ENCODE data around the gene RPL28. TPM values are rescaled to one million over a fixed set of nuclear protein-coding genes. Genes with fewer than 3 reads are reported as not detected.
A peak's percentile ranks its signal among the peaks of the same experiment; 100 is the strongest.

RPL28 gene
- total RNA-seq, 1 experiment from 2014 or later = 836 TPM

DNA sequence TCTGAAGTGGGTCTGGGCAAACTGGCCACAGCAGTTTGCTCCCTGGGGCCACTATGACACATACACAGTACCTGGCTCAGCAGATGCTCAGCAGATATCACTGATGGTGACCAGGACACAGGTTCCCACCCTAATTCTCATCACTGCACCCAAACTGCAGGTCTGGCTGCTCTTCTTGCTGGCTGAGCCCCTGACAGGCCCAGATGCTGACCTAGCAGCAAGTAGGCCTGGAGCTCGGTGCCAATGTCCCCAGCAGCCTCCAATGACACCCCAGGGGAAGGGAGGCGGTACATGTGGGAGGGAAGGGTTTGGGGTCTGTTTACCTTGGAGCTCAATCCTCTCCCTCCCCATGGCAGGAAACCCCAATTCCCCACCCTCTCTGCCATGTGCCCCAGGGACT, 16.8 kb downstream of the RPL28 start:
- H3K9me2 ChIP-seq (replicated peaks; ENCODE audit: low read length) = no peaks in the 10 kb centered on the region
- no peak overlapping the region for H3K27ac ChIP-seq (ENCODE audit: low read length)
- H3K79me2 ChIP-seq (ENCODE audit: low read length) = peaks cover 55% of the 10 kb centered on the region
- H3K9me3 ChIP-seq (ENCODE audit: low read length) = no peaks in the 10 kb centered on the region
- H2AFZ ChIP-seq (ENCODE audit: low read length) = no peak overlapping the region
- CTCF ChIA-PET = no interaction called here
- H3F3A ChIP-seq (ENCODE audit: low read length, unreplicated experiment) = peaks cover 26% of the 10 kb centered on the region
- BruUV-seq (replicated peaks) = no TSS peak
- TF ChIP-seq, protein P1, sequence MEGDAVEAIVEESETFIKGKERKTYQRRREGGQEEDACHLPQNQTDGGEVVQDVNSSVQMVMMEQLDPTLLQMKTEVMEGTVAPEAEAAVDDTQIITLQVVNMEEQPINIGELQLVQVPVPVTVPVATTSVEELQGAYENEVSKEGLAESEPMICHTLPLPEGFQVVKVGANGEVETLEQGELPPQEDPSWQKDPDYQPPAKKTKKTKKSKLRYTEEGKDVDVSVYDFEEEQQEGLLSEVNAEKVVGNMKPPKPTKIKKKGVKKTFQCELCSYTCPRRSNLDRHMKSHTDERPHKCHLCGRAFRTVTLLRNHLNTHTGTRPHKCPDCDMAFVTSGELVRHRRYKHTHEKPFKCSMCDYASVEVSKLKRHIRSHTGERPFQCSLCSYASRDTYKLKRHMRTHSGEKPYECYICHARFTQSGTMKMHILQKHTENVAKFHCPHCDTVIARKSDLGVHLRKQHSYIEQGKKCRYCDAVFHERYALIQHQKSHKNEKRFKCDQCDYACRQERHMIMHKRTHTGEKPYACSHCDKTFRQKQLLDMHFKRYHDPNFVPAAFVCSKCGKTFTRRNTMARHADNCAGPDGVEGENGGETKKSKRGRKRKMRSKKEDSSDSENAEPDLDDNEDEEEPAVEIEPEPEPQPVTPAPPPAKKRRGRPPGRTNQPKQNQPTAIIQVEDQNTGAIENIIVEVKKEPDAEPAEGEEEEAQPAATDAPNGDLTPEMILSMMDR (conservative IDR thresholded peaks at IDR 0.05; ENCODE audit: low read depth, low read length) = no peak
- TF ChIP-seq EZH2 (IDR thresholded peaks at IDR 0.05; ENCODE audit: low read length, unreplicated experiment) (no peak), EZH2phosphoT487 (IDR thresholded peaks at IDR 0.05; ENCODE audit: borderline replicate concordance, low read length) (no peak)
- H3K4me3 ChIP-seq (ENCODE audit: low read length) = no peak overlapping the region
- H3K36me3 ChIP-seq (ENCODE audit: low read depth, low read length) = peaks cover 57% of the 10 kb centered on the region
- DNase-seq (no peak), ATAC-seq (no peak)
- peaks cover 64% of the 10 kb centered on the region for H4K20me1 ChIP-seq (ENCODE audit: low read length)
- no peaks in the 10 kb centered on the region for H3K27me3 ChIP-seq (ENCODE audit: low read length)
- H3K4me1 ChIP-seq (ENCODE audit: insufficient read depth, low read length) = peaks cover 15% of the 10 kb centered on the region
- peak overlapping the region; percentile 5; the same call in 1 of the 2 replicates for H3K4me2 ChIP-seq (ENCODE audit: low read length)
- intact Hi-C loops (cut with micrococcal nuclease) = no loop called here
- no peak overlapping the region for H3K9ac ChIP-seq (ENCODE audit: low read length)
- POLR2A ChIA-PET (ENCODE audit: unreplicated experiment) = no interaction called here

DNA sequence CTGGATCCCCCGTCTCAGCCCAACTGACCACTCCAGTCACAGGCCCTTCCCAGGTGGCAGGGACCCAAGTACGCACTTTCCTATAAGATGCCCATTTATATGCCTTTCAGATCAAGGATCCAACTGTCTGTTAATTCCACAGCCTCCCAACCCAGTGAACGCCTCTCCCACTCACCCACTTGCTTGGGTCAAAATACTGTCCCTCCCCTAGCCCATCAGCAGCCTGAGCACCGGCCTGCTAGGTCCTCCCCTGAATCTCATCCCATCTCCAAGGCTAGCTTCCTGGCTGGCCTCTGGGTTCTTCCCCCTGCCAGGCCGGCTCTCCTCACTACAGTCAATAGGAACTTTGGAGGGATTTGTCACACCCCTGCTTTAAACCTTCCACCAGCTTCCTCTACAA, 19.9 kb downstream of the RPL28 start:
- H3K27ac ChIP-seq (ENCODE audit: low read length) = no peak overlapping the region
- H2AFZ ChIP-seq (ENCODE audit: low read length) = no peak overlapping the region
- H3K79me2 ChIP-seq (ENCODE audit: low read length) = peaks cover 55% of the 10 kb centered on the region
- peak overlapping the region; percentile 95; the same call in 1 of the 2 replicates for H3K9ac ChIP-seq (ENCODE audit: low read length)
- no TSS peak for BruUV-seq (replicated peaks)
- peaks cover 51% of the 10 kb centered on the region for H3K36me3 ChIP-seq (ENCODE audit: low read depth, low read length)
- peak overlapping the region; percentile 97 for H3K4me2 ChIP-seq (ENCODE audit: low read length)
- H3F3A ChIP-seq (ENCODE audit: low read length, unreplicated experiment) = peaks cover 14% of the 10 kb centered on the region
- H3K4me1 ChIP-seq (ENCODE audit: insufficient read depth, low read length) = peaks cover 20% of the 10 kb centered on the region
- no peaks in the 10 kb centered on the region for H3K27me3 ChIP-seq (ENCODE audit: low read length)
- H3K9me2 ChIP-seq (replicated peaks; ENCODE audit: low read length) = no peaks in the 10 kb centered on the region
- intact Hi-C loops (cut with micrococcal nuclease) = no loop called here
- peak overlapping the region; percentile 79 for H3K4me3 ChIP-seq (ENCODE audit: low read length)
- peaks cover 53% of the 10 kb centered on the region for H4K20me1 ChIP-seq (ENCODE audit: low read length)
- DNase-seq = no peak
- ATAC-seq = no peak
- ChIA-PET POLR2A (ENCODE audit: unreplicated experiment) (interaction anchor here (0.6 kb wide), 1 partner anchor 1257 kb away, joined by 4 read pairs; no protein-coding TSS in a partner anchor), CTCF (interaction anchor here (0.9 kb wide), 1 partner anchor 82 kb away, joined by 3 read pairs; no protein-coding TSS in a partner anchor)
- no peak for TF ChIP-seq EZH2phosphoT487 (IDR thresholded peaks at IDR 0.05; ENCODE audit: borderline replicate concordance, low read length)
- TF ChIP-seq, protein P1 (conservative IDR thresholded peaks at IDR 0.05; ENCODE audit: low read depth, low read length) = no peak
- TF ChIP-seq EZH2 (IDR thresholded peaks at IDR 0.05; ENCODE audit: low read length, unreplicated experiment) = no peak
- H3K9me3 ChIP-seq (ENCODE audit: low read length) = no peaks in the 10 kb centered on the region

DNA sequence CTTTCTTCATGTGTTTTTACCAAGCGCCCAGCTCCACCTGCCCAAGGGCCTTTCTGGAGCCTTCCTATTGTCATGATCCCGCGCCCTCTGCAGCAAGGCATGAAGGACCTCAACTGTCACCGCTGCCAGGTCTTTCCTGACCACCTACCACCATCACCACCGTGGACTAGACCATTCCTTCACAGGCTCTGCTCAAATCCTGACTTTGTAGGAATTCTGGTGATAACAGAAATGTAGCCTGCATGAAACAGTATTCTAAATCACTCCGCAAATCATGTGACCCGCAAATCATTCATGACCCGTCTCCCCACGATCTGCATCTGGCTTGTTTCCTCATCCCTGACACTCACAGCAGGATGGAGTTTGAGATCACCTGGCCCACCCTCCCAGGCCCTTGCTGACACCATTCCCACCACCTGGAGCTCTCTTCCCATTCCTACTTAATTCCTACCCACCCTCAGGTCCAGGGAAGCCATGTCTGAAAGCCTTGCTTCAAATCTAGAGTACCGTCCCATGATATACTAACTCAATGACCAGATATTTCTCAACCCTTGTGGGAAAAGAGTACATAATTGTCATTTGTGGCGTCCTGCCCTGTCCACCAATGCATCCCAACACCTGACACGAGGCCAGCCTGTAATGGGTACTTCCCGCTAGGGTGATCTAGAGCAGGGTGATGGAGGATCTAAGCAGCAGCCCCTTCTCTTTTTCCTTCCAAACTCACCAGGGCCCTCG, 20.5 kb downstream of the RPL28 start:
- POLR2A ChIA-PET (ENCODE audit: unreplicated experiment) = interaction anchor here (0.6 kb wide), 1 partner anchor 1258 kb away, joined by 4 read pairs; no protein-coding TSS in a partner anchor
- peaks cover 49% of the 10 kb centered on the region for H4K20me1 ChIP-seq (ENCODE audit: low read length)
- peaks cover 55% of the 10 kb centered on the region for H3K79me2 ChIP-seq (ENCODE audit: low read length)
- TF ChIP-seq, protein P1 (conservative IDR thresholded peaks at IDR 0.05; ENCODE audit: low read depth, low read length) = no peak
- TF ChIP-seq EZH2phosphoT487 (IDR thresholded peaks at IDR 0.05; ENCODE audit: borderline replicate concordance, low read length) (no peak), EZH2 (IDR thresholded peaks at IDR 0.05; ENCODE audit: low read length, unreplicated experiment) (no peak)
- peak overlapping the region; percentile 97 for H3K4me2 ChIP-seq (ENCODE audit: low read length)
- H3K9ac ChIP-seq (ENCODE audit: low read length) = peak overlapping the region; percentile 95
- no peaks in the 10 kb centered on the region for H3K9me2 ChIP-seq (replicated peaks; ENCODE audit: low read length)
- intact Hi-C loops (cut with micrococcal nuclease) = no loop called here
- no peak for ATAC-seq
- no peak overlapping the region for H2AFZ ChIP-seq (ENCODE audit: low read length)
- H3K27ac ChIP-seq (ENCODE audit: low read length) = no peak overlapping the region
- H3F3A ChIP-seq (ENCODE audit: low read length, unreplicated experiment) = peaks cover 10% of the 10 kb centered on the region
- H3K4me3 ChIP-seq (ENCODE audit: low read length) = peak overlapping the region; percentile 79
- BruUV-seq (replicated peaks) = no TSS peak
- H3K4me1 ChIP-seq (ENCODE audit: insufficient read depth, low read length) = peaks cover 20% of the 10 kb centered on the region
- CTCF ChIA-PET = interaction anchor here (0.9 kb wide), 1 partner anchor 81 kb away, joined by 3 read pairs; no protein-coding TSS in a partner anchor
- no peaks in the 10 kb centered on the region for H3K9me3 ChIP-seq (ENCODE audit: low read length)
- H3K27me3 ChIP-seq (ENCODE audit: low read length) = no peaks in the 10 kb centered on the region
- DNase-seq = no peak
- peaks cover 47% of the 10 kb centered on the region for H3K36me3 ChIP-seq (ENCODE audit: low read depth, low read length)
